NCI-H187 treated with DMSO at 0.1 percent for 48 hours (cell line): ENCODE measurements around the gene RBM27.
"Not testable (repeated sequence)": the region's sequence is repeated elsewhere in the genome, so short reads cannot be mapped to it uniquely, and the experiment has no call there.

Experiments
- DNase-seq: peaks from one replicate; lab custom pipeline; 2025; lab: John Stamatoyannopoulos, UW

RBM27 gene, protein sequence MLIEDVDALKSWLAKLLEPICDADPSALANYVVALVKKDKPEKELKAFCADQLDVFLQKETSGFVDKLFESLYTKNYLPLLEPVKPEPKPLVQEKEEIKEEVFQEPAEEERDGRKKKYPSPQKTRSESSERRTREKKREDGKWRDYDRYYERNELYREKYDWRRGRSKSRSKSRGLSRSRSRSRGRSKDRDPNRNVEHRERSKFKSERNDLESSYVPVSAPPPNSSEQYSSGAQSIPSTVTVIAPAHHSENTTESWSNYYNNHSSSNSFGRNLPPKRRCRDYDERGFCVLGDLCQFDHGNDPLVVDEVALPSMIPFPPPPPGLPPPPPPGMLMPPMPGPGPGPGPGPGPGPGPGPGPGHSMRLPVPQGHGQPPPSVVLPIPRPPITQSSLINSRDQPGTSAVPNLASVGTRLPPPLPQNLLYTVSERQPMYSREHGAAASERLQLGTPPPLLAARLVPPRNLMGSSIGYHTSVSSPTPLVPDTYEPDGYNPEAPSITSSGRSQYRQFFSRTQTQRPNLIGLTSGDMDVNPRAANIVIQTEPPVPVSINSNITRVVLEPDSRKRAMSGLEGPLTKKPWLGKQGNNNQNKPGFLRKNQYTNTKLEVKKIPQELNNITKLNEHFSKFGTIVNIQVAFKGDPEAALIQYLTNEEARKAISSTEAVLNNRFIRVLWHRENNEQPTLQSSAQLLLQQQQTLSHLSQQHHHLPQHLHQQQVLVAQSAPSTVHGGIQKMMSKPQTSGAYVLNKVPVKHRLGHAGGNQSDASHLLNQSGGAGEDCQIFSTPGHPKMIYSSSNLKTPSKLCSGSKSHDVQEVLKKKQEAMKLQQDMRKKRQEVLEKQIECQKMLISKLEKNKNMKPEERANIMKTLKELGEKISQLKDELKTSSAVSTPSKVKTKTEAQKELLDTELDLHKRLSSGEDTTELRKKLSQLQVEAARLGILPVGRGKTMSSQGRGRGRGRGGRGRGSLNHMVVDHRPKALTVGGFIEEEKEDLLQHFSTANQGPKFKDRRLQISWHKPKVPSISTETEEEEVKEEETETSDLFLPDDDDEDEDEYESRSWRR

DNA sequence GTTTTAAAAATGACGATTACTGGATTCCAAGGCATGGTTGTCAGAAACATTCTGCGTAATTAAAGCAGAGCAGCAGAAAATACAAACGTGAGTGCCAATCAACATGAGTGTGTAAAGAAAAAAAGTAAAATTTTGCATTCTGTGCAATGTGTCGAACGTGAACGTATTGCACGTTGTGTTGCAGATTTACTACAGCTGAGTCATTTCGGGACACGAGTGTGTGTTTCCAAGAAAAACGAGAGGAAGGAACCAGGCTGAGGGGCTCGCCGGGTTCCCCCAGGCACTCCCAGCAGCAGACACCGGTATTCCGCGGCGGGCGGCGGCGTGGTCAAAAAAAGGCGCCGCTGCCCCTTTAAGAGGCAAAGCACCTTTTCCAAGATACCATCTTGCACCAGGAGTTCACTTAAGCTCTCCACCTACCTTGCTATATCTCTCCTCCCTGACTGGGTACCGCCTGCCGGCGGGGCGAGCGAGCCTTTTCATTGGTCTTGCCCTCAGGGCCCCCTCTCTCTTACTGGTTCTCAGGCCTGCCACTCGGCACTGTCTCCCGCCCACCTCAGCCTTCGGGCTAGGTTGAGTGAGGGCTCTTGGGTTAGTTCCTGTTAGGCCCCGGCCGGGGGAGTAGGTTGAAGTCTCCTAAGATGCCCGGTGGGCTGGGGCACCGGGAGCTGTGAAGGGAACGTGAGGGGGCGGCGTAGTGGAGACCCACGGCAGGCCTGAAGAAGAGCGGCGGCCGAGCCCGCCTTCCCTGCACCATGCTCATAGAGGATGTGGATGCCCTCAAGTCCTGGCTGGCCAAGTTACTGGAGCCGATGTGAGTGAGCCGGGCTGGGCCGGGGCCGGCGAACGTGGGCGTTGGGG, at the start of gene RBM27:
TSS of gene RBM27 (plus strand) at position 595 of the 861 bp plus-strand sequence. CDS start at position 756, 161 bp downstream.
- peak; percentile 97 for DNase-seq

DNA sequence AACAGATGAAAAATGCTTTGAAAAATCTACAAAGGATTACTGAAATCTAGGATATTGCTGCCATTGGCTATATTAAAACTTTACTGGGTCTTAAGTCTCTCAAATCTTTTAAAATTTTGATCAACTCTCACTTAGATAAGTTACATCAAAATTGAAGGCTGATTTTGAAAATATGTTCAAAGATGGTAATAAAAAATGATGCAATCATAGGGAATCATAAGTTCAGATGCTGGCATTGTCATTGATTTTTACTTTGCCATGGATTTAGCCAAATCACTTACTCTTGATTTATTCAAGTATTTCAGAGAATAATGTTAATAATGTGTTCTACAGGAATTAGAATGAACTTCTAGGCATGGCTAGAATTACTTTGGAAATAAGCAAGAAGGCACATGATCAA, 45.1 kb upstream of the RBM27 start:
- DNase-seq: no peak

DNA sequence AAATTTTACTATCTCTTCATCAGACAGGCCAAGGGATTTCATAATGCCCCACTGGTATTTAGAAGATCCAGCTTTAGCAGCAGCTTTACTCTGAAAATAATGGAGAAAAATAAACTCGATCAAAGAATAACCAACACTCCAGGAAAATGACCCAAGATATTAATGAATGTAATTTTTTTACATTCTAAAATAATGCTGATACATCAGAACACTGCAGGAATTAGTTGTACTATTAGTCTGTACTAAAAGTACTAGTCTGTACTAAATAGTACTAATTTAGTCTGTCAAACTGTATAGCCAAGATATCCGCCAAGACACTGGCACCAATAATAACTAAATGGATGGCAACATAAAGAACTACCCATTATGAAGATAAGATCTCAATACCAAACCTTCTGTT, 39.0 kb upstream of the RBM27 start:
- no peak for DNase-seq

DNA sequence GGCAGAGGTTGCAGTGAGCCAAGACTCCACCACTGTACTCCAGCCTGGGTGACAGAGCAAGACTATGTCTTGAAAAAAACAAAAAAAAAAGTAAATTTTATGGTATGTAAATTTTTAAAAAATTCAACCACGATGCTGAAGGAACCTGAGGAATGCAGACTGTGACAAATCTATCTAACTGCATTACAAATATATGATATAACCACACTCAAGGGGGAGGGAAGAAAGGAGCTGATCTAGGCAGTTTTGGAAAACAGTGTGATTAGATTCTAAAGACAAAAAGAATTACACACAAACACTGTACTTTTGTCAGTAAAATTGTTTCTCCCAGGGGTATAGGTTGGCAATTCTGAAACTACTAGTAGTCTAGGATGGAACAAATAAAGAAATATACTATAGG, 37.9 kb upstream of the RBM27 start:
- no peak for DNase-seq

DNA sequence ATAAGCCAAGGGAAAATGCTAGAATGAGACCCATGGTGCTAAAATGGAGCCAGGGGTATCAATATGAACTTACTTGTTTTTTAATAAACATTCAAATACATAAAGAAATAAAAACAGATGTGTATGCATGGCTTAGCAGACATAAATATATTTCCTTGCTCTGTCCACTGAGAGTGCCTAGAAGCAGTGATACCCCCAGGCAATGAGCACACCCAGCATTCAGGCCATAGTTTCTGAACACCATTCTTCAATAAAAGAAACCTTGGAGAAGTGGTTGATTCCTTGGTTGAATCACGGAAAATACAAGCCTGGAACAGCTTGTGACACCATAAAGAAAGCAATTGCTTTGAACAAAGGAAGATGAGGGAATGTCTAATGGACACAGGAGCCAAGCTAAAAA, 37.5 kb upstream of the RBM27 start:
- DNase-seq: no peak

DNA sequence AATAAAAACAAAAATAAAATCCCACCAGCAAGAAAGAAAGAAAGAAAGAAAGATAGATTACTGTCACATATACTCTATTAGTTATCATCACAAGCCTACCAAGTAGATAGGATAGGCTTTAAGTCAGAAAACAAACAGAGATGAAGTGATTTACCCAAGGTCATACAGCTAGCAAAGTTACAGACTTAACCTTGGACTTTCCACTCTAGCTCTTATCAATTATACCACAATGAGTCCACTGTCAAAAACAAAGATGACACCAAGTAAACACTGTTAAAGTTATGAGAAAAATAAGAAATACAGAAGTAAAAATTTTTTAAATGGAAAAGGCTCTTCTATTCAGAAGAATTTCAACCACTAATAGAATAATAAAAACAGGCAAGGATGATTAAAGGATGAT, 34.3 kb upstream of the RBM27 start:
- DNase-seq: no peak

DNA sequence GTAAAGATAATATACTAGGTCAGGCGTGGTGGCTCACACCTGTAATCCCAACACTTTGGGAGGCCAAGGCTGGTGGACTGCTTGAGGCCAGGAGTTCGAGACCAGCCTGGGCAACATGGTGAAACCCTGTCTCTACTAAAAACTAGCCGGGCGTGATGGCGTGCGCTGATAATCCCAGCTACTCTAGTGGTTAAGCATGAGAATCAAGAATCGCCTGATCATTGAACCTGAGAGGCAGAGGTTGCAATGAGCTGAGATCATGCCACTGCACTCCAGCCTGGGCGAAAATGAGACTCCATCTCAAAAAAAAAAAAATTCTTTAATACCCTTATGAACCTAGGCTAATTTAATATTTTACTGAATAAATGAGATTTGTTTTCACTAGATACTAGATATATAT, 30.4 kb upstream of the RBM27 start:
- not testable (repeated sequence) for DNase-seq

DNA sequence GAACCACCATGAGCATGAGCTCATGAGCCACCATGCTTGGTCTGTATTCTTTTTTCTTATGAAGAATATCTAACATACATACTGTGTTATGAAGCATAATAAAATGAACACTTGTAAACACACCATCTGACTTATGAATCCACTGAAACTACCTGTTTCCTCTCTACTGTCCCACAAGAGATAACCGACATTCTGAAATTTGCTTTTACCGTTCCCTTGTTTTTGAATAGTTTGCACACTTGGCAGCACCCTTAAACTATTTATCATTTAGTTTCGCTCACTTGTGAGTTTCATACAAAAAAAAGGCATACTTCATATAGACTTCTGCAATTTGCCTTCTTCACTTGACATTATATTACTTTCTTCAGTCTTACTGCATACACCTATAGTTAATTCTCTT, 29.8 kb upstream of the RBM27 start:
- DNase-seq: no peak

DNA sequence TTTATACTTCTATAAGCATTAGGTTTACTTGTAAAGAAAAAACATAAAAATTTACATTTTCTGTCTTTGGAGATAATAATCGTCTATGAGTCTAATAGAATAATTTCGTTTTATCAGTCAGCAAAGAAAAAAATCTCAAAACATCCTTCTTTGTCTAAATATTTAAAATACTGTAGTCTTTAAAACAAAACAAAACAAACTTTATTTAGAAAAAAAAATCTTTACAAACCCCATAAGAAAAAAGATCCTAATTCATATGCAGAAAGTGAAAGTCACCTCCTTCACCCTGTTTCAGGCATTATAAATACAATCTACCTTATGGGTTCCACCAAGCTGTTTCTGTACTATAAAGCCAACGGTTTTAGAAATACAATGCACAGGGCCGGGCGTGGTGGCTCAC, 26.6 kb upstream of the RBM27 start:
- no peak for DNase-seq

DNA sequence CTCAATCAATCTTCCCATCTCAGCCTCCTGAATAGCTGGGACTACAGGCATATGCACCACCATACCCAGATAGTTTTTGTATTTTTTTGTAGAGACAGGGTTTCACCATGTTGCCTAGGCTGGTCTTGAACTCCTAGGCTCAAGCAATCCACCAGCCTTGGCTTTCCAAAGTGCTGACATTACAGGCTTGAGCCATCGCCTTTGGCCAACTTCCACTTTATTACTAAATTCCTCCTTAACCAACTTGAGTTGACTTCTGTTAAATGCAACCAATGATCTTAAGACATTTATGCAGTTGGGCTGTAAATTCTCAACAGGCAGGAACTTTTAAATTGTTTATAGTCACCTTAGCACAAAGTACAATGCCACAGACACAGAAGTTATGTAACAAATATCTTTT, 23.7 kb upstream of the RBM27 start:
- DNase-seq: no peak

DNA sequence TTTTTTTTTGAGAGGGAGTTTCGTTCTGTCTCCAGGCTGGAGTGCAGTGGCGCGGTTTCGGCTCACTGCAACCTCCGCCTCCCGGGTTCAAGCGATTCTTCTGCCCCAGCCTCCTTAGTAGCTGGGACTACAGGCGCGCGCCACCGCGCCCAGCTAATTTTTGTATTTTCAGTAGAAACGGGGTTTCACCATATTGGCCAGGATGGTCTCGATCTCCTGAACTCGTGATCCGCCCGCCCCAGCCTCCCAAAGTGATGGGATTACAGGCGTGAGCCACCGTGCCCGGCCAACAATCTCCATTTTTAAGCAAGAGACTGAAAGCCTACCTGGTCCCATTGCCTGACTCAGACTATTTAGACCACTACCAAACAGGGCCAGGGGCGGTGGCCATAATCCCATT, 20.0 kb upstream of the RBM27 start:
- not testable (repeated sequence) for DNase-seq

DNA sequence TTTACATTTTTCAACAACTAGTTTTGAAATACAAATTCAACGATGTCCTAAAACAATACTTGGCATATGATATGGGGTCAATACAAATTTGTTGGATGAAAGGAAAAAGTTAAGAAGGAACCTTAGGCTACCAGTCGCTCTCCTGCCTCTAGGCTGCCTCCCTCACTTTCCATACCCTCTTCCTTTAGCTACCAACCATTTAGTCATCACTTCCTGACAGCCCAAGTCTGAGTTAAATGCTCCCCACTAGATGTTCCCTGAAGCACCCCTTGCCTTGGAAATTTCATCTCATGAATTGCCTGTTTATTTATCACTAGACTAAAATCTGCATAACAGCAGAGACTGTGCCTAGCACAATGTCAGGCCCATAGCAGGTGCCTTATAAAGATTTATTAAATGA, 18.2 kb upstream of the RBM27 start:
- DNase-seq: no peak

DNA sequence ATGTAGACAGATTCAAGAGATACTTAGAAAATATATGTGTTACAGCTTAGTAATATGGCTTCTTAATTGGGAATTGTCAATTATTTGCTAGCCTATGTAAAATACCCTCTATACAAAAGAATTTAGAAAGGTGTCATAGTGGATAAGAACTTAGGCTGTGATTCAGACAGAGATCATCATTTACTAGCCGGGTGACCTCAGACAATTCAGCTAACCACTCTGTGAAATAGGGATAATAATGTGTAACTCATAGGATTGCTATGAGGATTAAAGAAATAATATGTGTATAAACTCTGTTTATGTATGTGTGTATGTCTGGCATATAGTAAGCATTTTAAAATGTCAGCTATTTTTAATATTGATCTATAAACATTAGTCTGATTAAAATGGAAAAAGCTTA, 15.0 kb upstream of the RBM27 start:
- DNase-seq: no peak

DNA sequence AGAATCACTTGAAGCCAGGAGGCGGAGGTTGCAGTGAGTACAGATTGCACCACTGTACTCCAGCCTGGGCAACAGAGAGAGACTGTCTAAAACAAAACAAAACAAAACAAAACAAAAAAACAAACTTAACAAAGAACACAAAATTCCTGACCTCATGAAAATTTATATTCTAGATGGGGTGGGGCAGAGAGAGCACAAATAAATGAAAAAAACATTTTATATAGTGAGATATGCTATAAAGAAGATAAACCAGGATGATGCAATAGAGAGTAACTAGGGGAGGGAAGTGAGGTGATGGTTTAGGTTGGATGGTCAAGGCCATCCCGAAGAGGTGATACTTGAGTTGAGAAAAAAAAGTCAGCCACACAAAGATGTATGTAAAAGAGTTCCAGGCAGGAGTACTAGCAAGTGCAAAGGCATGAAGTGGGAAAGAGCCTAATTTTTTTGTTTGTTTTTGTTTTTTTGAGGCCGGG, 10.8 kb upstream of the RBM27 start:
- no peak for DNase-seq

DNA sequence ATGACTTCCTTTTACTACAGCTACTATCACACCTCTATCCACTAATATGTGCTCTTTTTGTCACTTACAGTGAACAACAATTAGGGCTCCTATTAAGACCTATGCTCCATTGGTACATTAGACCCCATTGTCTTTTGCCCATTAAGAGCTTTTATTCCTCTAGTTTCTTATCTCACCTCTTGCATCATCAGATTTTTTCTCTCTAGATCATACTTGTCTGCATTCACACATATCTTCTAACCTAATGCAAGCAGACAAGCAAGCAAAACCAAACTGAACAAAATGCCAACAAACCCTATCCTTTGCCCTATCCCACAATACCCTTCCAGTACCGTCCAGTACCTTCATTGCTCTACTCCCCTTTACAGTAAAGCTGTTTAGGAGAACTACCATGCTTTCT, 10.1 kb upstream of the RBM27 start:
- no peak for DNase-seq

DNA sequence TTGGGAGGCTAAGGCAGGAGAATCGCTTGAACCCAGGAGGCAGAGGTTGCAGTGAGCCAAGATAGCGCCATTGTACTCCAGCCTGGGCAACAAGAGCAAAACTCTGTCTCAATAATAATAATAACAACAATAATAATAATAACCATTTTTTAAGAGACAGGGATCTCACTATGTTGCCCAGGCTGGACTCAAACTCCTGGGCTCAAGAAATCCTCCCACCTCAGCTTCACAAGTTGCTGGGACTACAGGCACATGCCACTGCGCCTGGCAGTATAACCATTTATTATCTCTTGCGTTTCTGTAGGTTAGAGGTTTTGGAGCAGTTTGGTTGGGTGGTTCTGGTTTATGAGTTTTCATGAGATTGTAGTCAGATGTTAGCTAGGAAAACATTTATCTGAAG, 8.4 kb upstream of the RBM27 start:
- DNase-seq: not testable (repeated sequence)

DNA sequence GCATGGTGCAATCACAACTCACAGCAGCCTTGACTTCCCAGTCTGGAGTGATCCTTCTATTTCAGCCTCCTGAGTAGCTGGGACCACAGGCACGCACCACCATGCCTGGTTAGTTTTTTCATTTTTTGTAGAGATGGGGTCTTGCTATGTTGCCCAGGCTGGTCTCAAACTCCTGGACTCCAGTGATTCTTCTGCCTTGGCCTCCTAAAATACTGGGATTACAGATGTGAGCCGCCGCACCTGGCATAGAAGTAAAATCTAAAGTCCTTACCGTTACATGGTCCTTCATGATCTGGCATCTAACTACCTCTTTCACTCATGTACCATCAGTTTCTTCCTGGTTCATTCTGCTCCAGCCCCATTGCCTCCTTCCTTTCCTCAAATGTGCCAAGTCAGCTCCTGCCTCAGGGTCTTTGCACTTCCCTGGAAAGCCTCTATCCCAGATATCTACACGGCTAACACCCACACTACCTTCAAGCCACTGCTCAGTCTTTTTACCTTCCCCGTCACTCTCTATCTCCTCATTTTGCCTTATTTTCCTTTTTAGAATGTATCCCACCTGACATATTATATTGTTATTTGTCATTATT, 6.9 kb upstream of the RBM27 start:
- no peak for DNase-seq

DNA sequence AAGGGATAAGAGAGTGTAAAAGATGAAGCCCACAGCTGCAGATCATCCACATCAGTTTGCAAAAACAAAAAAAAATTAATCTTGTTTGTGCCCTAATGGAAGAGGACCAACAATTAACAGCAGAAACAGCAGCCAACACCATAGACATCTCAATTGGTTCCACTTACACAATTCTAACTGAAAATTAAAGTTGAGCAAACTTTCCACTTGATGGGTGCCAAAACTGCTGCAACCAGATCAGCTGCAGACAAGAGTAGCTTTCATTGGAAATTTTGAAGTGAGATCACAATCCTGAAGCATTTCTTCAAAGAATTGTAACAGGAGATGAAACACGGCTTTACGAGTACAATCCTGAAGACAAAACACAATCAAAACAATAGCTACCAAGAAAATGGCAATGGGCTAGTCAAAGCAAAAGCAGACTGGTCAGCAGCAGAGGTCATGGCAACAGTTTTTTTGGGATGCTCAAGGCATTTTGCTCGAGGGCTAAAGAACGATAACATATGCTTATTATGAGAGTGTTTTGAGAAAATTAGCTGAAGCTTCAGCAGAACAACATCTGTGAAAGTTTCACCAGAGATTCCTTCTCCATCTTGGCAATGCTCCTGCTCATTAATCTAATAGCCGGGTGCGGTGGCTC, 4.1 kb upstream of the RBM27 start:
- no peak for DNase-seq

DNA sequence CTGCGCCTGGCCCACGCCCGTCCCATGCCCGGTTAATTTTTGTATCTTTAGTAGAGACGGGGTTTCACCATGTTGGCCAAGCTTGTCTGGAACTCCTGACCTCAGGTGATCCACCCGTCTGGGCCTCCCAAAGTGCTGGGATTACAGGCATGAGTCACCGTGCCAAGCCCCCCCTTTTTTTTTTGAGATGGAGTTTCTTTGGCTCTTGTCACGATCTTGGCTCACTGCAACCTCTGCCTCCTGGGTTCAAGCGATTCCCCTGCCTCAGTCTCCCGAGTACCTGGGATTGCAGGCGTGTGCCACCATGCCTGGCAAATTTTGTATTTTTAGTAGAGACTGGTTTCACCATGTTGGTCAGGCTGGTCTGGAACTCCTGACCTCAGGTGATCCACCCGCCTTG, 1.6 kb upstream of the RBM27 start:
- DNase-seq: not testable (repeated sequence)

DNA sequence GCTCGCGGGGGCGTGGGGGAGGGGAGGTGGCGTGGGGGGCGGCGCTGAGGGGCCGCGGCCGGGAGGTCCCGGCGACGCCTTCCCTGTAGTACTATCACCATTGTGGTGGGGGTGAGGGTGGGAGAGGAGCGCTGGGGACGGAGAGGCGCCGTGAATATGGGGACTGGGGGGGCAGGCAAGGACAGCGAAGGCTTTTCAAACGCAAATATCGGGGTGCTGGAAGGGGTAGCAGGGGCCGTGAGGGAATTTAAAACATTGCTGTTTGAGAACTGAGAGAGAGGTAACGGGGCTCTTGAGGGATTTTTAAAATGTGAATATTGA, 427 bp downstream of the RBM27 start:
- no peak for DNase-seq
